Erythroblast (primary cell): ENCODE measurements around the gene CREB5.

Source experiments
- GATA1 ChIP-seq: IDR thresholded peaks from 2 replicates; pipeline ENCODE4 v1.6.1; 2011; ENCODE audit warnings: low read depth, mild to moderate bottlenecking, control low read depth, low read length, moderate library complexity
- POLR2A ChIP-seq: IDR thresholded peaks from 2 replicates; pipeline ENCODE4 v1.6.1; 2011; ENCODE audit warnings: mild to moderate bottlenecking, low read length

GRCh38 chr7:28517606-28518005 lies 105.3 kb downstream of the CREB5 start:
- TF ChIP-seq POLR2A (no peak), GATA1 (no peak)
